IPS-NIHi7 (cell line): ENCODE measurements around the gene C15orf39.

Experiments used
- DNase-seq: peaks from one replicate; pipeline ENCODE4 v3.0.0; 2012; ENCODE audit warnings: mixed read lengths; ENCODE audit errors: extremely low spot score

Gene C15orf39

GRCh38 chr15:75197062-75197630, 4.5 kb upstream of the C15orf39 start:
- DNase-seq: no peak

DNA sequence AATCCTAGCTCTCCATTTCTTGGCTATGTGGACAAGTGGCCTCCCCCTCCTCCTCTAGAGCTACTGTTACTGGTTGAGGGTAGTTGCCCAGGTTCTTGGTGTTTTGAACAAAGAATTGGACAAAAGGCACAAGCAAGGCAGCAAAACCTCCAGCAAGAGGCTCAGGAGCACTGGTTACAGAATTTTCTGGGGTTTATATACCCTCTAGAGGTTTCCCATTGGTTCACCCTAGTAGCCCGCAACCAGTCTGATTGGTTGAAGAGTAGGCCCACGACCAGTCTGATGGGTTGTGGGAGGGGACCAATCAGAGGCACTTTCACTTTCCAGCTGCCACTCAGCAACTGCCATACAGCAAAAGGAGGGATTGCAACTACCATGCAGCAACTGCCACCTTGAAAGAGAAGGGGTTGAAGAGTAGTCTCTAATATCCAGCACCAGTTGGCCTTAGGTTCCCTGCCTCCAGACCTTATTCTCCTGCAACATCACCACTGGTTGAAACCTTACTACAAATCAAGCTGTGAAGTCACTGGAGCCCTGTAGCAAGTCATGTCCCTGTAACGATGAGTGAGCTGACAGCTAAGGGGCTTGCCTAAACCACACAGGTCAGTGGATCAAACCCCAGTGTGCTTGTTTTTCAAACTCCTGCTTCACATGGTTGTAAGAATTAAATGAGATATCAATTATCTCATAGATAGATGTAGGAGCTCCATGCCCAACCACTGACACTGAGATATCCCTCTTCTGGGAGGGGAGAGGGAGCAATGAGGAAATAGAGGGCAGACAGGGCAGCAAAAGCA, 2.9 kb upstream of the C15orf39 start:
- DNase-seq: no peak

DNA sequence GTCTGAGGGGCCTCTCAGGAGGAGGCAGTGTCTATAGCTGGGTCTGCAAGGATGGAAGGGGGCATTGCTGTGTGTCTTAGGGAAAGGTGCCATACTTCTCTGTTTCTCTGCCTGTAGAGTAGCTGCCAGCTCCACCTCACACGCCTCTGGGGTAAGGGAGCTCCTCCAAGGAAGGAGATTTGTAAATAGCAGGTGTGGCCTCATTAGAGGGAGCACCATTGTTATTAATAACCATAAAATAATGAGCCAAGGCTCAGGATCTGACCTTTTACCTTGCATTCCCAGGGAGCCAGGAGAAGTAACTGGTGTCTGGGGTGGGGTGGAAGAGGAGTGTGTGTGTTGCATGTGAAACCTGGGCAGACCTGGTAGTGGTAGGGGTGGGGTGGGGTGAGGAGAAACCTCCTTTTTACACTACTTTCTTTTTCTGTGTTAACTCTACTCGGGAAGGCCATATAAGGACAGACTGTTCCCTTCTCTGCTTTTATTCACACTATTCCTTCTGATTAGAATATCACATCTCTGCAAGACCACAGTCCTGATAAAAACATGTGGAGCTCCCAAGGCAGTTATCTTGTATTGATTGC, 2.2 kb upstream of the C15orf39 start:
- DNase-seq: no peak

GRCh38 chr15:75200391-75200764, 1.3 kb upstream of the C15orf39 start:
- DNase-seq: no peak

DNA sequence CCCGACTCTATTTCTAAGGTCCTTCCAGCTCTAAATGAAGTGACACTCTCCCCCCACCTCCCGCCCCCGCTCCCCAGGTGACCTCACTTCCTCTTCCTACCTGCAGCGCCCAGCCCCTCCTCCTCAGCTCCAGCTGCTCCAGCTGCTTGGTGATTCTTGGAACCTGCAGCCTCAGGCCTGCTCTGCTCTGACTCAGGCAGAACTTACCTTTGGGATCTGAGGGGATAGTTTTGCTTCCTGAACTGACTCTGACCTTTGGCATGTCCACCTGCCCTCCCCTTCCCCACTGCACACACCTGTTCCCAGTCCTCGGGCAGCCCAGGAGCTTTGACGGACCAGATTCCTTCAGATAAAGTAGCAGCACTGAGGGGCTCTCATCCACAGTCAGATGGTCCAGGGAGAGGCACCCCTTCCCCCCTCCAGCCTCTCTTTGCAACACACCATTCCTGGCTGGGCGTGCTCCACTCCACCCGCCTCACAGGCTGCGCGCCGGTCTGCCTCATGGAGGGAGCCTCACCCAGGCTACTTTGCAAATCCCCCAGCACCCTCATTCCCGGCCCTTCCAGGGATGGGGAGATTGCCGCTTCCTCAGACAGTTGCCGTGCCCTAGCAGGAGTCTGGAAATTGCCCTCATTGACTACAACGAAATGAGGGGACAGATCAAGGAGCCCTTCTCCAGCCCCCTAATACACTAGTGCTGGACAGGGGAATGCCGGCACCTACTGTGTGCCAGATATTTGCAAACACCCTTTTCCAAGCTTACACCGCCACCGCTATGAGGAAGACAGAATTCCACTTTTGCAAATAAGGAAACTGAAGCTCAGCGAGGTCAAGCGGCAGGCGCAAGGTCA, 692 bp upstream of the C15orf39 start:
- DNase-seq: peak; percentile 80

DNA sequence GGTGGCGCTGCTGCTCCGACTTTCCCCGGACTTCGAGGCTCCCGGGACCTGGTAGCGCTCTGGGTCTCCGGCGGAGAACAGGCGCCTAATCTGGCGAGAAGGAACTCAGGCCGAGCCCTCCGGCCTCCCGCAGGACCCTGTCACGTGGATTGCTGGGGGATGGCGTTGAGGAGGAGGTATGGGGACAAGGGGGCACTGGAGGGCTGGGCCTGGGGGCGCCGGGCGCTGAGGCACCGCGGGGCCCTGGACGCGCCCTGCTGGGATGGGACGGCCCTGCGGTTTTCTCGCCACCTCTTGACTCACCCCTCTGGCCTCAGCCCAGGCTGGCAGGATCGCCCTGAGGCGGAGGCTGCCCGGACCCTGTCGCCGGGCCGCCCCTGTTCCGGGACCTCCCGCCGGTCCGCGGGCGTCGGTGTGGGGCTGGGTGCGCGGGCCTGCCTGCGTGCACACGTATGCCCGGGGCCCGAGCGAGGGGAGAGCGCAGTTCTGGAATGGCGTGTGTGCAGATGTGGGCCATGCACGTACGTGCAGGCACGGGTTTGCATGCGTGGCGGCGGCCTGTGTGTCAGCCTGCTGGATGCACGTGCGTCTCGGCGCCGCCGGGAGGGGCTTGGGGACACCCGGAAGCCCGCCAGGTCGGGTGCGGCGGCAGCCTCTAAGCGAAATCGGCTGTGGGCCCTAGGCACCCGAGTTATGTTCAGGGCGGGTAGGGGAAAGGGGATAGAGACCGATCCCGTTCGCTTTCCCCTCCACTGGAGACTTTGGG, 752 bp downstream of the C15orf39 start:
- no peak for DNase-seq

DNA sequence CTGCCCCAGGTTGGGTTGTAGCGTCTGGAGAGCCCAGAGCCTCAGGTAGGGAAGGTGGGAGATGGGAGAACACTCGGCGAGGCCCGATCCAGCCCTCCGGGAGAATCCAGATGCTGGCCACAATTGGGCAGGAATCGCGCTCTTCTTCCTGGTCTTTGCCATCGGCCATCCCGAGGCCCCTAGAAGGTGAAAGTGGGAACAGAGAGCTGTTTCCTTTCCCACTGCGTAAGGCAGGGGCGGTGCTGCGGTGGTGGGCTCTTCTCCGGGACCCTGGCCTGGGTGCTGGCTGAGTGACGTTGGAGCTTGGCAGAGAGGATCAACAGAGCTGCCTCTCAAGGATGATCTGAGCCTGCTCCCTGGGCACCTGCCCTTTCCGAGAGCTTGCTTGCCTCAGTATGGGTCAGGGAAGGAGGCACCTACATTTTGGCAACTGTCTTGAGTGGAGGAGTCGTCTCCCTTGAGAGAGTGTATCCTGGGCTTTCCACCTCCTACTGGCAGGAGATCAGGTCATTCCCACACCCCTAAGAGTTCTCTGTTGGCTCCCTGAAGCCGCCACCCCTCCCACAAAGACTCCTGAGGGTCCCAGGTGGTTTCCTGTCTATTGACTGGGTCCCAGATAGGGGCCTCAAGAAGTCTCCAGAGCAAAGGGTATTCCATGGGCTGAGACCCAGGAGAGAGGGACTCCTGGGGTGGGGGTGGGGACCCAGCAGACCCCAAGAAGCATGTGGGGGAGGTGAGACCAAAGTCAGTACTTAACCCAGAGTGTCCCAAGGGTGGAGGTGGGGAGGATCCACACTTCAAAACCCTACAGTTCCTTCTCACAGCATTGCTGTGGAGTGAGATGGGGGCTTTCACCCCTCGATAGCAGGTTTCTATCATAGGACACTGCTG, 1.6 kb downstream of the C15orf39 start:
- no peak for DNase-seq

DNA sequence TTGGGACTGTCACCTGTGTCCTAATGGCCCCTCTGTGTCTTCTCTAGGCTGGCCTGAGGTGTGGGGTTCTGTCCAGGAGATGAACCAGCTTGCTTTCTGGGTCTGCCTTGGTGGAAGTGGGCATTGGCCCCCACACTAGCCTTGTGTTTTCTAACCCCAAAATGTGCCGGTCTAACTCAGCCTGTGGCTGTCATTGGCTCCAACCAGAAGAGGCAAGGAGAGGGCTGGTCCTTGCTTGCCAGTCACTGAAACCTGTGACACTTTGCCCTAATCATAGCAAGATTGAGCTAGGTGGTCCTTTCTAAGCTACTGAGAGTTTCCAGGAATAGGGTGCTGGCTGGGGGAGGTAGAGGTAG, 2.2 kb downstream of the C15orf39 start:
- DNase-seq: no peak

- peak; percentile 97 for DNase-seq
These were observed 2.8 kb downstream of the C15orf39 start for GRCh38 chr15:75204340-75205063.

DNA sequence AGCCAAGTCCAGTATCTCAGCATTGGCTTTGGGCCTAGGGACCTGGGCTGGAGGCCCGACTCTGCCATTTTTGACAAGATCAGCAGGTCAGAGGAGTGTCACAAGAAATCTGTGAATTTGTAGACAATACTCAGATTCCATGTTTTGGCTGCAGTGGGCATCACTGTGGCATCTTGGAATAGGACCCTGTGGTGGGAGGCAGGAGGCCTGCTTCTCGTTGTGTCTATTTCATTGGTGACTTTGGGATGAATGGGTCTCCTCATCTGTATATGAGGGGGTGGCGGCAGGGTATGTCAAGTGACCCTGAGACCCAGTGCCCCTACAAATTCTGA, 3.3 kb downstream of the C15orf39 start:
- DNase-seq: no peak

DNA sequence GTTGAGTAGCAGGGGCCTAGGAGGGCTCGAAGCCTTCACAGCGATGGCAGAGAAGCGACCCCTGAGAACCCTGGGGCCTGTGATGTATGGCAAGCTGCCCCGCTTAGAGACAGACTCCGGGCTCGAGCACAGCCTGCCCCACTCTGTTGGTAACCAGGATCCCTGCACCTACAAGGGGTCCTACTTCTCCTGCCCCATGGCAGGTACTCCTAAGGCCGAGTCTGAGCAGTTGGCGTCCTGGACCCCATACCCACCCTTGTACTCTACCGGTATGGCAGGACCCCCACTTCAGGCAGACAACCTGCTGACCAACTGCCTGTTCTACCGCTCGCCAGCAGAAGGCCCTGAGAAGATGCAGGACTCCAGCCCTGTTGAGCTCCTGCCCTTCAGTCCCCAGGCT, 4.3 kb downstream of the C15orf39 start:
- DNase-seq: no peak

- DNase-seq: no peak
These were observed 5.3 kb downstream of the C15orf39 start for GRCh38 chr15:75206803-75207617.

- DNase-seq: no peak
These were observed 6.2 kb downstream of the C15orf39 start for GRCh38 chr15:75207618-75208500.

DNA sequence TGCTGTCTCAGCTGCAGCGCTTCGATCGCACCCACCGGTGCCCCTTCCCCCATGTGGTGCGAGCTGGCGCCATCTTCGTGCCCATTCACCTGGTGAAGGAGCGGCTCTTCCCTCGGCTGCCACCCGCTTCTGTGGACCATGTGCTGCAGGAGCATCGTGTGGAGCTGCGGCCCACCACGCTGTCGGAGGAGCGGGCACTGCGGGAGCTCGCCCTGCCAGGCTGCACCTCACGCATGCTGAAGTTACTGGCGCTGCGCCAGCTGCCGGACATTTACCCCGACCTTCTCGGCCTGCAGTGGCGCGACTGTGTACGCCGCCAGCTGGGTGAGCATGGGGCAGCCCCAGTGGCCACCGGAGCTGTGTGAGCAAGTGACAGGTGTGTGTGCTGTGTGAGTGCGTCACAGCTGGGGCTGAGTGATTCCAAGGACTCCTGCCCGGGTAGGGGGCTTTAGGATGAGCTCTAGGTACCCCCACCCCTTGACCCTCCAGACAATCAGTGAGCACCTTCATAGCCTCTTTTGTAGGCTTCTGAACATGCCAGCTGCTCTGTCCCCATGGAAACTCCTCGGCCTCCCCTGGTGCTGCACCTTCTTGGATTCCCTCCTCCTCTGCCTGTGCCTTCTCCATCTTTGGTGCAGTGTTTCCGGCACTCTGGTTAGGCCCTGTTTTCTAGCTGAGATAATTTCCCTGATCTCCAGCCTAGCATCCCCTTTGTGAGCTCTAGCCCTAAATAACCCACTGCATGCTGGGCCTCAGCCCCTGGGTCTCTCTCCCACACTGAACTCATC, 7.0 kb downstream of the C15orf39 start:
- no peak for DNase-seq

GRCh38 chr15:75209289-75209676, 7.6 kb downstream of the C15orf39 start:
- no peak for DNase-seq

DNA sequence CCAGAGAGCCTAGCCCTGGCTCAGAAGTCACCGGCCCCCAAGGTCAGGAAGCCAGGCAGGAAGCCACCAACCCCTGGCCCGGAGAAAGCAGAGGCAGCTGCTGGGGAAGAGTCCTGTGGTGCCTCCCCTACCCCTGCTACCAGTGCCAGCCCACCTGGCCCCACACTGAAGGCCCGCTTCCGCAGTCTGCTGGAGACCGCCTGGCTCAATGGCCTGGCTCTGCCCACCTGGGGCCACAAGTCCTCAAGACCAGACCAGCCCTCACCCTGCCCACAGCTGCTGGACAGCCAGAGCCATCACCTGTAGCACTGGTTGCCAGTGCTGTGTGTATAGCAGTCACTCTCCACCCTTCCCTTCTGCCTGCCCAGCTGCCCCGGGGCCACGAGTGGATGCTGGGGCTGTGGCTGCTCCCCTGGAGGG, 9.1 kb downstream of the C15orf39 start:
- no peak for DNase-seq

GRCh38 chr15:75211436-75212199, 9.9 kb downstream of the C15orf39 start:
- DNase-seq: no peak
